ENCODE data around the gene PLEKHG3.

The PLEKHG3 gene

GRCh38 chr14:64693810-64694165, 10.4 kb upstream of the PLEKHG3 start:
- peak overlapping the region in 2 of 3 experiments; percentile 38 to 68 for H3K27ac Mint-ChIP-seq
- peaks cover 3% of the 10 kb centered on the region for H3K27me3 Mint-ChIP-seq (ENCODE audit: low read depth)
- no peaks in the 10 kb centered on the region for H3K36me3 Mint-ChIP-seq (ENCODE audit: low read depth)
- no peaks in the 10 kb centered on the region for H3K9me3 Mint-ChIP-seq
- H3K4me1 Mint-ChIP-seq, result peaks cover 24% of the 10 kb centered on the region
- no peak overlapping the region for H3K4me3 Mint-ChIP-seq
- TF ChIP-seq CTCF (IDR thresholded peaks at IDR 0.05; ENCODE audit: unreplicated experiment in 3 of 3), result no peak

GRCh38 chr14:64695071-64695470, 9.2 kb upstream of the PLEKHG3 start:
- Mint-ChIP-seq H3K27me3 (ENCODE audit: low read depth) (peaks cover 6% of the 10 kb centered on the region), H3K27ac (peak overlapping the region in 2 of 3 experiments; percentile 6 to 20), H3K4me1 (peaks cover 29% of the 10 kb centered on the region), H3K36me3 (ENCODE audit: low read depth) (no peaks in the 10 kb centered on the region), H3K4me3 (no peak overlapping the region), H3K9me3 (no peaks in the 10 kb centered on the region)
- no peak for TF ChIP-seq CTCF (IDR thresholded peaks at IDR 0.05; ENCODE audit: unreplicated experiment in 3 of 3)

- Mint-ChIP-seq H3K4me1 (peaks cover 29% of the 10 kb centered on the region), H3K27me3 (ENCODE audit: low read depth) (peaks cover 6% of the 10 kb centered on the region), H3K4me3 (peak overlapping the region in 1 of 3 experiments; percentile 2), H3K9me3 (no peaks in the 10 kb centered on the region), H3K27ac (peak overlapping the region; percentile 85 to 94 (median 89)), H3K36me3 (ENCODE audit: low read depth) (no peaks in the 10 kb centered on the region)
- no peak for TF ChIP-seq CTCF (IDR thresholded peaks at IDR 0.05; ENCODE audit: unreplicated experiment in 3 of 3)
These were observed 7.8 kb upstream of the PLEKHG3 start for GRCh38 chr14:64696355-64696857.

GRCh38 chr14:64698903-64699302, 5.3 kb upstream of the PLEKHG3 start:
- TF ChIP-seq CTCF (IDR thresholded peaks at IDR 0.05; ENCODE audit: unreplicated experiment in 3 of 3), result no peak
- H3K4me1 Mint-ChIP-seq, result peaks cover 46% of the 10 kb centered on the region
- H3K27me3 Mint-ChIP-seq (ENCODE audit: low read depth), result peaks cover 20% of the 10 kb centered on the region
- no peak overlapping the region for H3K4me3 Mint-ChIP-seq
- H3K36me3 Mint-ChIP-seq (ENCODE audit: low read depth), result no peaks in the 10 kb centered on the region
- no peaks in the 10 kb centered on the region for H3K9me3 Mint-ChIP-seq
- H3K27ac Mint-ChIP-seq, result peak overlapping the region; percentile 58 to 71 (median 66)

GRCh38 chr14:64700290-64700689, 3.9 kb upstream of the PLEKHG3 start:
- Mint-ChIP-seq H3K9me3 (no peaks in the 10 kb centered on the region), H3K27ac (peak overlapping the region in 1 of 3 experiments; percentile 39), H3K4me3 (no peak overlapping the region), H3K4me1 (peaks cover 40% of the 10 kb centered on the region), H3K36me3 (ENCODE audit: low read depth) (no peaks in the 10 kb centered on the region), H3K27me3 (ENCODE audit: low read depth) (peaks cover 20% of the 10 kb centered on the region)
- no peak for TF ChIP-seq CTCF (IDR thresholded peaks at IDR 0.05; ENCODE audit: unreplicated experiment in 3 of 3)

GRCh38 chr14:64700894-64701293, 3.3 kb upstream of the PLEKHG3 start:
- H3K4me1 Mint-ChIP-seq, result peaks cover 46% of the 10 kb centered on the region
- H3K27ac Mint-ChIP-seq, result peak overlapping the region; percentile 45 to 70 (median 51)
- peaks cover 20% of the 10 kb centered on the region for H3K27me3 Mint-ChIP-seq (ENCODE audit: low read depth)
- TF ChIP-seq CTCF (IDR thresholded peaks at IDR 0.05; ENCODE audit: unreplicated experiment in 3 of 3), result no peak
- no peak overlapping the region for H3K4me3 Mint-ChIP-seq
- H3K36me3 Mint-ChIP-seq (ENCODE audit: low read depth), result no peaks in the 10 kb centered on the region
- H3K9me3 Mint-ChIP-seq, result no peaks in the 10 kb centered on the region

Data from nephron (organoid).